SH-SY5Y (cell line): ENCODE data around the gene C20orf204.

ENCODE experiments used
- GATA2 ChIP-seq: IDR thresholded peaks from 2 replicates; pipeline ENCODE4 v1.6.1; 2011; ENCODE audit warnings: mild to moderate bottlenecking, low read depth, low read length
- GATA3 ChIP-seq: IDR thresholded peaks from 2 replicates; pipeline ENCODE4 v1.6.1; 2011; ENCODE audit warnings: low read depth, mild to moderate bottlenecking, low read length, moderate library complexity

Gene C20orf204

GRCh38 chr20:64043768-64044167 lies 7.8 kb downstream of the C20orf204 start:
- TF ChIP-seq GATA3 (no peak), GATA2 (no peak)

GRCh38 chr20:64044484-64045247 lies 8.7 kb downstream of the C20orf204 start:
- TF ChIP-seq GATA3 (no peak), GATA2 (no peak)

- TF ChIP-seq GATA2 (no peak), GATA3 (no peak)
Observed at GRCh38 chr20:64045346-64046011, 9.5 kb downstream of the C20orf204 start.

- TF ChIP-seq GATA3 (no peak), GATA2 (no peak)
Observed at GRCh38 chr20:64047046-64047389, 11.0 kb downstream of the C20orf204 start.

- TF ChIP-seq GATA2 (no peak), GATA3 (no peak)
Observed at GRCh38 chr20:64047968-64048401, 12.0 kb downstream of the C20orf204 start.

- TF ChIP-seq GATA2 (no peak), GATA3 (no peak)
Observed at GRCh38 chr20:64048402-64049044, 12.5 kb downstream of the C20orf204 start.

- TF ChIP-seq GATA2 (no peak), GATA3 (no peak)
Observed at GRCh38 chr20:64049060-64049877, 13.3 kb downstream of the C20orf204 start, which contains the start of gene SOX18. SOX18 (minus strand) TSS chr20:64049639; CDS start chr20:64049516, 123 bp downstream.

- TF ChIP-seq GATA3 (no peak), GATA2 (no peak)
Observed at GRCh38 chr20:64049878-64050260, 13.9 kb downstream of the C20orf204 start.

- no peak for TF ChIP-seq GATA2
- no peak for TF ChIP-seq GATA3
Observed at GRCh38 chr20:64050261-64051032, 14.5 kb downstream of the C20orf204 start.

GRCh38 chr20:64051033-64051452 lies 15.1 kb downstream of the C20orf204 start:
- TF ChIP-seq GATA3 (no peak), GATA2 (no peak)

- no peak for TF ChIP-seq GATA3
- no peak for TF ChIP-seq GATA2
Observed at GRCh38 chr20:64051561-64052325, 15.8 kb downstream of the C20orf204 start.

GRCh38 chr20:64052326-64052722 lies 16.3 kb downstream of the C20orf204 start:
- TF ChIP-seq GATA2, result no peak
- TF ChIP-seq GATA3, result no peak
